ENCODE data around the gene PGLYRP1. TPM values are rescaled to one million over a fixed set of nuclear protein-coding genes. Genes with fewer than 3 reads are reported as not detected.

Gene PGLYRP1
- total RNA-seq, 4 donors from 2014 or later = not detected

DNA sequence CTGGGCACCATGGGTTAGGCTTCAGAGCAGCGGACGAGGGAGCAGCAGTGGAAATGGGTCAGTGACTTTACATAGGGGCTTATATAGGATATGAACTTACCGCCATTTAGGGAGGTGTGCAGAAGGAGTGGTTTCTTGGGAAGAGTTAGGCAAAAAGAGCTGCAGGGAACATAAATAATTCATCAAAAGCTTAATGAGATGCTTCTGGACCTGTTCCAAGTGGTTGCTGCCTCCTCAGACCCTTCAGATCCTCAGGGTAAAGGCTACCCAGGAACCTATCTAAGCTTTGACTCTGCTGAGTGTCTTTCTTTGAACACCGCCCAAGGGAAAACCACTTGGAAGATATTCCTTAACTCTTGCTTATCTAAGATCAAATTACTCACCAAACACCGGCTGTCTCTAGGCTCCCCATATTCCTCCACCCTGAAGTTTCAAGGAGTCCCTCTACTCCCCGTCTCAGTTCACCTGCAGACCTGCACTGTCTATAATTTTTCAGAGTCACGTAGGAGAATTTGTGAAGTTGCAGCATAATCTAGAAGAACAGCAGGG, 18.2 kb upstream of the PGLYRP1 start, which contains the start of gene IGFL4:
Gene IGFL4, minus strand, starts transcription at position 51 of the 549 bp plus-strand sequence. Its CDS starts 40 bp downstream, at position 11.
- no peaks in the 10 kb centered on the region for H3K9me3 ChIP-seq
- H3K4me3 ChIP-seq = no peak within 1 kb of the TSS
- in situ Hi-C loops (cut with MboI; ENCODE audit: low sequenced_read_pairs in 4 of 4) (no loop called here), intact Hi-C loops (cut with DNase I; ENCODE audit: low total_unique reads) (no loop called here)
- H3K4me1 ChIP-seq = no peaks in the 10 kb centered on the region
- no peak for TF ChIP-seq CTCF (IDR thresholded peaks at IDR 0.05 in 4 of 5, conservative IDR thresholded peaks at IDR 0.05 in 1 of 5)
- TF ChIP-seq POLR2A (IDR thresholded peaks at IDR 0.05) = no peak
- H3K36me3 ChIP-seq = no peaks in the 10 kb centered on the region
- DNase-seq (no peak), ATAC-seq (no peak)
- H3K27ac ChIP-seq = no peak within 1 kb of the TSS
- peaks cover 14 to 18% (median 15%) of the 10 kb centered on the region in 3 donors for H3K27me3 ChIP-seq

DNA sequence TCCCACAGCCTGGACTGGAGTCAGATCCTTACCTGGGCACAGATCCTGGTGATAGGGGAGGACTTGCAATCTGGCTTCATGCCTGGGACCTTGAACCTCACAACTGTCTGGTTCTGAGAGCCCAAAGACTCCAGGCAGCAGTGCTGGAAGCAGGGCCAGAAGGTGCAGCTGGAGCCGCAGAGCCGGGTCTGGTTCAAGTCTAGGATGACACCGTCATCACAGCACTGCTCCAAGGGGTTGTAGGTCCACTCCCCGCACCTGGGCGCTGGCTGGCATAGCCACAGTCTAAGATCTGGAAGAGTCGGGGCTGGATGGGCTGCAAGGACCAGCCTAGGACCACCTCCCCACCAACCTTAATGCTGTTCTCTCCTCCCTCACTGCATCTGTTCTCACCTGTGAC, 17.3 kb upstream of the PGLYRP1 start:
- peaks cover 14 to 15% (median 15%) of the 10 kb centered on the region in 3 donors for H3K27me3 ChIP-seq

GRCh38 chr19:46036744-46037128, 13.9 kb upstream of the PGLYRP1 start:
- Histone ChIP-seq H3K4me3 (no peak overlapping the region), H3K27ac (no peak overlapping the region), H3K4me1 (no peaks in the 10 kb centered on the region), H3K9me3 (no peaks in the 10 kb centered on the region), H3K36me3 (no peaks in the 10 kb centered on the region), H3K27me3 (peaks cover 6 to 20% (median 10%) of the 10 kb centered on the region in 3 donors)
- DNase-seq (no peak), ATAC-seq (no peak)
- in situ Hi-C loops (cut with MboI; ENCODE audit: low sequenced_read_pairs in 4 of 4) (no loop called here), intact Hi-C loops (cut with DNase I; ENCODE audit: low total_unique reads) (no loop called here)
- TF ChIP-seq POLR2A (IDR thresholded peaks at IDR 0.05) (no peak), CTCF (IDR thresholded peaks at IDR 0.05 in 4 of 5, conservative IDR thresholded peaks at IDR 0.05 in 1 of 5) (no peak)

More for the DNA sequence above, 17.3 kb upstream of the PGLYRP1 start:
- in situ Hi-C loops (cut with MboI; ENCODE audit: low sequenced_read_pairs in 4 of 4) = no loop called here
- no peak for TF ChIP-seq CTCF (IDR thresholded peaks at IDR 0.05 in 4 of 5, conservative IDR thresholded peaks at IDR 0.05 in 1 of 5)
- no peak for TF ChIP-seq POLR2A (IDR thresholded peaks at IDR 0.05)
- no peaks in the 10 kb centered on the region for H3K4me1 ChIP-seq
- H3K4me3 ChIP-seq = no peak overlapping the region
- DNase-seq (no peak), ATAC-seq (no peak)
- H3K36me3 ChIP-seq = no peaks in the 10 kb centered on the region
- intact Hi-C loops (cut with DNase I; ENCODE audit: low total_unique reads) = no loop called here
- no peaks in the 10 kb centered on the region for H3K9me3 ChIP-seq
- H3K27ac ChIP-seq = no peak overlapping the region

GRCh38 chr19:46035986-46036743, 13.3 kb upstream of the PGLYRP1 start:
- peaks cover 6 to 19% (median 10%) of the 10 kb centered on the region in 3 donors for H3K27me3 ChIP-seq

More at GRCh38 chr19:46035986-46036743, 13.3 kb upstream of the PGLYRP1 start:
- Histone ChIP-seq H3K9me3 (no peaks in the 10 kb centered on the region), H3K27ac (no peak overlapping the region), H3K4me1 (no peaks in the 10 kb centered on the region), H3K36me3 (no peaks in the 10 kb centered on the region), H3K4me3 (no peak overlapping the region)
- in situ Hi-C loops (cut with MboI; ENCODE audit: low sequenced_read_pairs in 4 of 4) (no loop called here), intact Hi-C loops (cut with DNase I; ENCODE audit: low total_unique reads) (no loop called here)
- ATAC-seq (no peak), DNase-seq (no peak)
- no peak for TF ChIP-seq POLR2A (IDR thresholded peaks at IDR 0.05)
- TF ChIP-seq CTCF (IDR thresholded peaks at IDR 0.05 in 4 of 5, conservative IDR thresholded peaks at IDR 0.05 in 1 of 5) = no peak
